HG03103 (cell line): ENCODE data around the gene MAPK8.

Source experiments
- ATAC-seq: cut with Tn5 transposase; IDR thresholded peaks from one replicate; pipeline ENCODE4 v1.9.1; 2021; ENCODE audit warnings: low read depth; ENCODE audit not compliant: unreplicated experiment

Gene MAPK8

DNA sequence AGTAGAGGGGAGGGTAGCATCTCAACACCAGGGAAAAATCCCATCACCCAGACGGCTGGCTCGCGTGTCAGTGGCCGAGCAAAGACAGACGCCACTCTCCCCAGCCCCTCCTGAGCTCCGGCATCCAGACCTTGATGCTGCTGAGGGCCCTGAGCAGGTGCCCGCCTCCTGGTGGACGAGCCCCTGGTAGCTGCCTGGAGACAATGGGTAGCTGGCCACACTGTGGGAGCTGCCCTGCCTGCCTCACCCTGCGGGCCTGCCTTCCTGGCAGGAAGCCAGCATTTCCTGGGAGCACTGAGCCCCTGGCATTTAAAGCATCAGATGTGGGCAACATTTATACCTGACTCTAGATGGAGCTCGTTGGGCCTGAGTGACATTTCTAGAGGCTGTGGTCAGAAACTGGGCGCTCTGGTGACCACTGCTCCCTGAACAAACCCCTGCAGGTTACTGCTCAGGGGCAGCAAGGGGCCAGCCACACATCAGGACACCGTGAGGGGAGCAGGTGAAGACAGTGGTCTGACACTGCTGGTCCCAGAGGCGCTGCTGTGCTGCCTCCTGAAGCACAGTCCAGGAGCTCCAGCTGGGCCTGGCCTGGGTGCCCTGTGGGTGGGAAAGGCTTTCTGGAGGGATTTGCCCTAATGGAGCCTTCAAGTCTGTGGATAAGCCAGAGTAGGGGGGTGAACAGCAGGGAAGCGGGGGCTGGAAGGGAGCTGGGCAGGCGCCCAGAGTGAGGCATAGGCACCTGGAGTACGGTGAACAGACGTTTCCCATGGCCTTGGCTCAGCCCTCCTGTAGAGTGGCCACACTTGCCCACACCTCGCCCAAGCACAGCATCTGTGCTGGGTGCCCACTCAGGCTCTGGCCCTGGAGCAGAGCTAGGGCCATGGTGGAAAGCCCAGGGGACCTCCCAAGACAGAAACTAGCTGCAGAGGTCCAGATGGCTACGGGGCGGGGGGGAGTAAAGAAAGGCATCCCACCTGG is 138.7 kb downstream of the MAPK8 start:
- ATAC-seq: no peak

GRCh38 chr10:48445932-48446331 is 139.5 kb downstream of the MAPK8 start:
- ATAC-seq: no peak

GRCh38 chr10:48446785-48447184 is 140.3 kb downstream of the MAPK8 start:
- no peak for ATAC-seq

- ATAC-seq: no peak
Measured at GRCh38 chr10:48447356-48448215, 141.1 kb downstream of the MAPK8 start.

DNA sequence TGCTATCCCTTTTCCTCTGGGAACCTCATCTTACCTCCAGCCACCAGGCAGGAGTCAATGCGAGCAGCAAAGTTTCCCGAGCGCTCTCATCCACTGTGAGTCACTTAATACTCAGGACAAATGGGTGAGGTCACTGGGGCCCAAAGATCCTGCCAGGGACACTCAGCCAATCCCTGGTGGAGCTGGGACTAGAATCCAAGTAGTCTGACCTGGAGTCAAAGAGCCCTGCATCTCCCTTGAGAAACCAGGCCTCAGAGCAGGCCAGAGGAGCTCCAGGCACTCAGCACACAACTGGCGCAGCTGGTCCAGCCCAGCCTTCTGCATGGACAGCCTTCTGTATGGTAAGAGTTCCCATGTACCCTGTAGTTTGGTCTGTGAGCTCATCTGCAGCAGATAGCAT is 142.3 kb downstream of the MAPK8 start:
- ATAC-seq: no peak

DNA sequence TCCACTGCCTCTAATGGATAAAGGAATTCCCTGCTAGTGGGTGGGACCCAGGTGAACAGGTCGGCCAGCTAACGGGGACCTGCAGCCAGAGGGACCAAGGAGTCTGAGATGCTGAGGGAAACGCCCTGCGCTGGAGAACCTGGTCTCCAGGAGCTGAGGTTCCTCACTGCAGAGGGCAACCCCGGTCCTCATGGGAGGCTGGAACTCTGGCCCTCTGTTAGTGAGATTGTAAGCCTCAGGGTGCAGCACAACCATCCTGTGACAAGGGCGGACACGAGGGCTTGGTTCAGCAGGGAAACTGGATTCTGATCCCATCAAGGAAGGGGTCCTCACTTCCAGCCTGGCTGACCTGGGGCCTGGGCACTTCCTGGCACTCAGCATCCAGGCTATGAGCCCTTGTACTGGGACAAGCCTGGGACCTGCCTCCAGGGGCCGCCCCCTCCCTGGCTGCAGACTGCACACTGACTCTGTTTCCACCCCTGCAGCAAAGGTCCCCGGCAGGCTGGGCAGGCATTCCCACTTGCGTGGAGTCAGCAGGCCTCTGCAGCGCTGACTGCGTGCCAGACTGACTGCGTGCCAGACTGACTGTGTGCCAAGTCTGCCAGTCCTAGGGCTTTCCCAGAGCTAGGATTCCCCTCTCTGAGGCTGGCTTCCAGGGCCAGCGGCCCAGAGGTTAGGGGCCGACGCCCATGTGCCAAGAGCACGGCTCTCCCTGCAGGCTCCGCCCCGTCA is 143.2 kb downstream of the MAPK8 start:
- no peak for ATAC-seq

DNA sequence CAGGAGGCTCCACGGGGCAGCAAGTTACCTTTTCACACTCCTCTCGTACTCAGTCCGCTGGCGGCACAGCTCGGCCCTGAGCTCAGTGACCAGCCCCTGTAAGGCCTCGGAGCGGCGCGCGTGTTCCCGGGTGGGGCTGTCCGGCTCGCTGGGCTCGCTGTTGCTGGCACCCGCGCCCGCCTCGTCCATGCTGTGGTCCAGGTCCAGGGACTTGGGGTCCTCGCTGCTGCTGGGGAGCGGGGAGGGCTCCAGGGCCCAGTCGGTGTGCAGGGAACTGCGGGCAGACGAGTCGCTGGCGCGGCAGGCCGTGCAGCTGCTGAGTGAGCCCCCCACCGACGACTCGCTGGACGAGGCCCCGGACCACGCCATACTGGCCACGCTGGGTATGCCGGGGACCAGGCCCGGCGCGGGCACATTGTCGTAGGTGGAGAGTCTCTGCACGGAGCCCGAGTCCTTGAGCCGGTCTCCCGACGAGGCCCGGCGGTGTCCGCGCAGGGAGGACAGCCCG is 143.8 kb downstream of the MAPK8 start:
- ATAC-seq: no peak

GRCh38 chr10:48450741-48451466 is 144.4 kb downstream of the MAPK8 start:
- no peak for ATAC-seq

DNA sequence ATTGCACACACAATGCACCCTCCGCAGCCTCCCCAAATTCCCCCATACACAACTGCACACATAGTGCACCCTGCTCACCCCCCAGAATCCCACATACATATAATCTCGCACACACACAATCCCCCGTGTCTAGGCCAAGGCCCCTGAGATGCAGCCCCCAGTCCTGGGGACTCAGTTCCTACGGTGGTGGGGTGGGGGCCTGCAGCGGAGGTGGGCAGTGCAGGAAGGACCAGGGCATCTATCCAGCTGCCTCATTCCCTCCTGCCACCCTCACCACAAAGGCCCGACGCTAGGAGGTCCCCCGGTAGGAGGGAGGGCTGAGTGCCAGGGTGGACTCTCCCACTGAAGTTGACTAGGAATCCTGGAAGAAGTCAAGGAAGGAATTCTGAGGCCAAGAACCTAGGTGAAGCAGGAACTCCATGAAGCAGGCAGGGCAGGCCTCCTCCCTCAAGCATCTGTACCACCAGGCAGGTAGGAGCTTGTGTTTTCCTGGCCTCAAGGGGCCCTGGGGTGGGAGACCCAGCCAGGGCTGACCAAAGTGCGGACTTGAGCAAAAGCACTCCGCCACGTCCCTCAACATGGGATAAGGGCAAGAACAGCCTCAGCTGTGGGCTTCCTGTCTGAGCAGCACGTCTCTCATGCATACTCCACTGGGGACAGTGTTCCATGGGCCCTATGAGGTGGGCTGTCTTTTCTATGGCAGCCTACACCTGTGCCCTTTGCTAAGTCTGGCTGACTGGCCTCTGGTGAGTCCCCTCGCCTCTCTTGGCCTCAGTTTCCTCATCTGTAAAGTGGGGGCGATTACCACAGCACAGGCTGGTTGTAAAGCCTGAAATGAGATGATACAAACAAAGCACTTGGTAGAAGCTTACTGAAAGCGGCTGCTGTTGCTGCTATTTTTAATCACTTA is 145.7 kb downstream of the MAPK8 start:
- ATAC-seq: no peak

GRCh38 chr10:48452879-48453412 is 146.5 kb downstream of the MAPK8 start:
- no peak for ATAC-seq

- no peak for ATAC-seq
Measured at GRCh38 chr10:48453451-48454301, 147.2 kb downstream of the MAPK8 start.

- ATAC-seq: no peak
Measured at GRCh38 chr10:48454302-48455054, 148.0 kb downstream of the MAPK8 start.

- ATAC-seq: no peak
Measured at GRCh38 chr10:48455055-48455391, 148.5 kb downstream of the MAPK8 start.

- ATAC-seq: no peak
Measured at GRCh38 chr10:48455392-48456151, 149.1 kb downstream of the MAPK8 start.

DNA sequence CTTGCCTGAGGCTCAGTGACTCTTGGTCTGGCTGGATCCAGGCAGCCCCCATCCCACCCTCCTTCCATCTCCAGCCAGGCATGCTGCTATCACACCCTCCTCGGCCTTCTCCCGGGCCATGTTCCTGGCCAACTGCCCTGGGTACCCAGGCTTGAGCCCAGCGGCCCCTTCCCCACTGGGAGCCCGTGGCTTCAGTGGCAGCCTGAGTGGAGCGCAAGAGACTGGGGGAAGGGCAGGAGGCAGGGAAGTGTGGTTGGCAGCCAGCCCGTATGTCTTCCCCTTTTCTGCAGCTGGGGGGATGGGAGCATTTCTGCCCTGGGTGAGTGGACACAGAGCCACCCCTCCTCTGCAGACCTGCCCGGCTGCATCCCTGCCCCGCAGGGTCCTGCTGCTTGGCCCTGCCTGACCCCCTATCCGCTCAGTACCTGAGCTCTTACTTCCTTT is 149.9 kb downstream of the MAPK8 start:
- ATAC-seq: no peak
